Right ventricle myocardium superior (tissue), 1 donor: Measurements from ENCODE around the gene RCN2. TPM values are rescaled to one million over a fixed set of nuclear protein-coding genes. Genes with fewer than 3 reads are reported as not detected.

Experiments used
- ATAC-seq: fragments of 200-7000 bp; cut with Tn5 transposase; one replicate; pipeline ENCODE4 v1.9.1; 2020; ENCODE audit warnings: mild to moderate bottlenecking; ENCODE audit not compliant: poor library complexity
- DNase-seq: peaks from one replicate; pipeline ENCODE4 v3.0.0-alpha.2; 2020
- intact Hi-C: fragments of 100-400 bp; cut with DNase I; formaldehyde crosslinking; loops from one replicate; pipeline ENCODE4 v1.11.2; 2022
- total RNA-seq: library from RNA; stranded (reverse); fragmentation: NEBNext Ultra II Directional; extraction: Animal tissue kit (Norgen Biotek cat#: 25700); gene quantifications from one replicate; pipeline ENCODE4 v1.2.1, GENCODE V29; 2021
- donor health status: DM: no; HTN: yes; CAD: no; lungs with severe emphysema.

RCN2 gene
- total RNA-seq, 1 donor from 2014 or later, result 18.9 TPM

DNA sequence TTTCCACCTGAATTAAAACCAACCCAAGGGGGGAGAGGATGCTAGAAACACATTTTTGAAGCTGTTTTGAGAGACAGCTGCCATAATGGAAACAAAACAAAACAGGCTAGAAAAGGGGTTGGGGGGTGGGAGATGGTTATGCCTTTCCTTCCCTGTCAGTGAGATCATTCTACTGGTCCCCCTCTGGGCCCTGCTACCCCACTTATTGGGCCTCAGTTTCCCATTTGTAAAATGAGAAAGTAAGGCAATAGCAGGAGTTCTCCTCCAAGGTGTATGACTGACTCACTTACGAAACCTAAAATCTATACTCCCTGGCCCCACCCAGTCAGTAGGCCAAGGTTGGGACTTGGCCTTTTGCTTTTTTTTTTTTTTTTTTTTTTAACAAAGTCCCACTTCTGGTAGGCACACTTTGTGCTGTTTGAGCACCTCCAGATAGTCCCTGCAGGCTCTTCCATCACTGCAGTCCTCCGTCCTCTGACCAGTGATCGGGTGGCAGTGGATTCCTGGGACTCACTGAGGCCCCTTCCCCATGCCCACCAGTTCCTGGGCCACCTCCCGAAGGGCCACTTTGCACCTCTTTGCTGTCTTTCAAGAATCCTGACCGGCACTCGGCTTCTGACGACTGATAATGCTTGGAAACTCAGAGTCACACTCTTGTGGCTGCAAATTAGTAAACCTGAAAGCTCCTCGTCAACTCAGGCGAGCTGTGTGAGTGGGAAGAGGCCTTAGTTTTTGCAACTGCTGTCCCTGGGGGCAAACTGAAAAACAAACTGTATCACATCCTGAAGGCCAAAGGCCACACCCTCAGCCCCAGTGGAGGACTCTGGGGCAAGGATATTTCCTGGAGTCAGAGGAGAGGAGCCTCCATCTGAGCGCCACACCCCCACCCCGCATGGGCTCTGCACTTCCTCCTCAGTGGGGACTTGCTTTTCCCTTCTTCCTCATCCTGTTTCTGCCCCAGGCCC lies 56.6 kb downstream of the RCN2 start:
- DNase-seq (peak; percentile 88), ATAC-seq (peak; percentile 85)
- intact Hi-C loops, result no loop called here

DNA sequence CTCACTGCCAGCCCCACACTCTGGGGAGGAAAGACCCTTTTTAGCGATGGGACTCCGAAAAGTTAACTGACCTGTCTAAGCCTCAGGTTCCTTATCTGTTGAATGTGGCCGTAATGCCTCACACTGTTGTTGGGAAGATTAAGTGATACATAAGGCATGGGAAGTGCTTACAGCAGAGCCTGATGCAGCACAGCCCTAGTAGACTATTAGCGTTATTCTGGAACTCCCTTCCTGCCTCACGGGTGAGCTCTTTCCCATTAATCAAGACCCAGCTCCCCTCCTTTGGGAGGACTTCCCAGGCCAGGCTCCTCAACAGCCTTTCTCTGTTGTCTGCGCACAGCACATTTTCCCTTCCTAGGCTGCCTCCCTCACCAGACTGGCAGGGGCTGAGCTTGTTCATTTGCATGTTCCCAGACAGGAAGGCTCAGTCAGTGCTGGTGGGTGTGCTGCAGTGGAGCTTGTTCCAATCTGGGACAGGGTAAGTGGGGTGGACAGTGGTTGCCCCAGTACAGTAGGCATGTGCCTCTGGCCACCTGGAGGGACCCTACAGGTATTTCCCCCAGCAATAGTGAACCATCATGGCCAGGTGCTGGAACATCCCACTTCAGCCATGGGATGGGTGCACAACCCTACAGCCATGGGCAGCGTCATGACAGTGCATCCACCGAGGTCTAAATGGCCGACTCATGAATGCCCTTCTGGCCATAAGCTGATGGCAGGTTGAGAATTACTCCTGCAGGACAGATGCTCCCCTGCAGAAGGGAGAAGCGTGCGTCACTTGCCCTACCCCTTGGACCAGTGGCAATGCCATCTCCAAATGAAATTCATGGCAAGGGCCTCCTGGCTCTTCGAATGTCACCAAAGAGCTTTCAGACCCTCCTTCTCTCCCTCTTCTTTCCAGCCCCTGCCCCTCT lies 57.6 kb downstream of the RCN2 start:
- peak; percentile 50 for ATAC-seq
- intact Hi-C loops, result no loop called here
- no peak for DNase-seq

DNA sequence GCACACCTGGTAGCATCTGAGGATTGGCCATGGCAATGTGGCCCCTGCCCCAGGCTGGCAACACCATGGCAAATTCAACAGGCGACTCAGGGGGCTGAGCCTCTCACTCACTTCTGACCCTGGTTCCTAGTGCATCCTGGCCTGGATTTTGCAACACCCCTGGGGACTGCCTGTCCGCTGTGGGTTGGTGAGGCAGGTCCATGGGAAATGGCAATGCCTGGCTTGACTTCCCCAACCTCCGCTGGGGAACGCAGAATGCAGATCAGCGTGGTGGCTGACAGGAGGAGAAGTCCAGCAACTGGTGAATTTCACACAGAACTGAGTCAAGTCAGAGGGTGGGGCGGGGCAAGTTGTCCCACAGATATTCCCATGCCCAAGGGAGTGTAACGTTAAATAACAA lies 59.5 kb downstream of the RCN2 start:
- intact Hi-C loops, result no loop called here
- DNase-seq (no peak), ATAC-seq (no peak)

GRCh38 chr15:76991741-76992645 lies 60.4 kb downstream of the RCN2 start:
- DNase-seq (peak; percentile 68), ATAC-seq (no peak)

GRCh38 chr15:76993114-76993725 lies 61.7 kb downstream of the RCN2 start:
- intact Hi-C loops, result no loop called here
- DNase-seq (no peak), ATAC-seq (no peak)

More at GRCh38 chr15:76991741-76992645, 60.4 kb downstream of the RCN2 start:
- intact Hi-C loops, result no loop called here

DNA sequence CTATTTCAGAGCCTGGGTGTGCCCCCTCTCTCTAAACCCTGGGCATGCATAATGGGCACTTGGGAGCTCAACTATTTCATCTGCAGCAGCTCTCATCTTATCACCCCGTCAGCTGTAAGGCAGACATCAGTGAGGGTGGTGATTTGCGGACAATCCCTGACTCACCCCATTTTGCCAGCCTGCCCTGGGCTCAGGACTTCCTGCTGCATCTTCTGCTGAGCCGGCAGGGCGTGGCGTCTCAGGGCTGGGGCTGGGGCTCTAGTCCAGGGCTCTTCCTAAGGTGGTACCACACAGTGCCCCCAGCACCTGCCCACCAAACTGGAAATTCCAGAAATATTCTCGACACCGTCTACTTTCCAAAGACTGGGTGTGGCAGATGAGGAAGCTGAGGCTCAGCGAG lies 62.5 kb downstream of the RCN2 start:
- DNase-seq, result peak; percentile 79
- intact Hi-C loops, result no loop called here
- ATAC-seq, result peak; percentile 51

DNA sequence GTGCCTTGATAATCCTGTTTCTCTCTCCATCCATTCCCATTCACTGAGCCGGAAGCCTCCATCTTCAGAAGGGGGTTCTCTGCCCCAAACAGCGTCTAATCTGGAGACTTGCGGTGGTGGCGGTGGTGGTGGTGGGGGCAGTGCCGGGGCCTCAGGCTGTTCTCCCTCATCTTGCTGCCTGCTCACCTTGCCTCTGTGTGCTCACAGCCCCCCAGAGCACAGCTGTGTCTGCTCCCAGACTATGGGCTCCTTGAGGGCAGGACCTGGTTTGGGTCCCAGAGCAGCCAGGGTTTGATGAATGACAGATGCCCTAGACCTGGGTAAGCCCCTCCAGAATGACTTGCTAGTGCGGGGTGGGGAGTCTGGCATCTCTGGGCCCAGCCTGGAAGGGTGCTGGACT lies 62.9 kb downstream of the RCN2 start:
- ATAC-seq (no peak), DNase-seq (no peak)
- intact Hi-C loops, result no loop called here

- intact Hi-C loops, result no loop called here
- peak; percentile 63 for DNase-seq
- peak; percentile 64 for ATAC-seq
Measured at GRCh38 chr15:76994971-76995945, 63.7 kb downstream of the RCN2 start, which contains the start of gene PSTPIP1. Gene PSTPIP1 (plus strand): TSS chr15:76995126. CDS start chr15:76995574, 448 bp downstream.

DNA sequence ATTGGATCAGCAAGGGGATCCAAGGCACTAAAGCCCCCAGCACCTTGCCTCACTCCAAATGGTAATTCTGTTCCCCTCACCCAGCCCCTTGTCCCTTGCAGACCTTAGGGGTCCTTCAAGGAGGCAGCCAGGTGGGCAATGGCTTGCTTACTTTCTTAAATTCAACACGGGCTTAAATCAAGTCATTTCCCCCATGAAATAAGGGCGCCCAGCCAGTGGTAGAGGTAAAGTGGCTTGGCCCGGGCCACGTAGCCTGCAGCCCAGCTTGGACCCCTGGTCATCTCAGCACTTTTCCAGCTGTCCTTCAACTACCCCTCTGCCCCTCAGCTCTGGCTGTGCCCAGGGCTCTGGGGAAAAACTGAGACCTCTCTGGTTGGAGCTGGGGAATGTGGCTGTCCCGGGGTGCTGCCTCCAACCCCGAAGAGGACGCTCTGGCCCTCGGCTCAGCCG lies 64.6 kb downstream of the RCN2 start:
- no peak for DNase-seq
- no peak for ATAC-seq
- intact Hi-C loops, result no loop called here

- DNase-seq (peak; percentile 75), ATAC-seq (peak; percentile 58)
- intact Hi-C loops, result no loop called here
Measured at GRCh38 chr15:76996526-76997401, 65.2 kb downstream of the RCN2 start.

- DNase-seq (peak; percentile 10), ATAC-seq (no peak)
- intact Hi-C loops, result no loop called here
Measured at GRCh38 chr15:76998663-76999285, 67.2 kb downstream of the RCN2 start.

- DNase-seq (peak; percentile 37), ATAC-seq (no peak)
- intact Hi-C loops, result no loop called here
Measured at GRCh38 chr15:76999996-77000395, 68.4 kb downstream of the RCN2 start.

DNA sequence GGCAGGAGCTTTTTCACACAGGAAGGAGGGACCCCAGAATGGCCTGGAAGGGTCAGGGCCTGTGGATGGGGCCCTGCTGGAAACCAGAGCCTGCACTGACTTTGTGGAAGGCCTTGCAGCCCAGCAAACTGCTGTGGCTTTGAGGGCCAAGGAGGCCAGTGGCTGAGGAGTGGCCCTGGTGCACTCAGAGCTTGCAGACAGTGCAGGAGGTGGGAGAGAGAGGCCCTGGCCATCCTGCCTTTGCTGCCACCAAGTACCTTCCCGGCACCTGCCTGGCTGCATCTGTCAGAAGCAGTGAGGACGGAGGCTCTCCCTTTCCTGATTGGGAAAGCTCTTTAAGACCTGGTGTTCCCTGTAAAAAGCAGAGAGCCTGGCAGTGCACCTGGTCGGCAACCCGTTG lies 69.8 kb downstream of the RCN2 start:
- no peak for ATAC-seq
- intact Hi-C loops, result no loop called here
- DNase-seq, result peak; percentile 13

DNA sequence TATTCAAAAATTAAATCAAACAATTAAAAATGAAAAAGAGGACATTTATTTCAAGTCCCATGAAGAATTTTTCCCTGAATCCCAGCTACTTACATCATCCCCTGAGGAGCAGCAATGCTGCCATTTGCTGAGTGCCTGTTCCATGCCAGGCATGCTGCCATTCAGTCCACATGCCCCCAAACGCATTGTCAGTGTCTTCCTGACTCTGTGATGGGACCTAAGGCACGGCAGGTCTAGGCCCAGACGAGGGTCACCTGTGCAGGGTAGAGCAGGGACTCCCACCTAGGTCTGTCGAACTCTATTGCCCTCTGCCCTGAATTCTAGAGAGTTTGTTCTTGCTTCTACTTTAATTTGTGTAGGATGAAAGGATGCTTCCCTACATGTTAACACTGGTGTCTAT lies 70.4 kb downstream of the RCN2 start:
- ATAC-seq (no peak), DNase-seq (peak; percentile 13)
- intact Hi-C loops, result no loop called here

GRCh38 chr15:77002436-77002835 lies 70.9 kb downstream of the RCN2 start:
- DNase-seq (peak; percentile 35), ATAC-seq (no peak)
- intact Hi-C loops, result no loop called here
